Transverse colon (tissue), 4 donors: ENCODE results near the gene SYT11. TPM values are rescaled to one million over a fixed set of nuclear protein-coding genes. Genes with fewer than 3 reads are reported as not detected.

Experiments
- DNase-seq: peaks from one replicate; pipeline ENCODE4 v3.0.0-alpha.2; 2019
- H3K27ac ChIP-seq, 4 donors: fragments of 200-600 bp; sonication (generic); 2 replicates each; pipeline ENCODE4 v1.5.1; 2016 to 2018; ENCODE audit warnings: inconsistent platforms in 4 of 4
- H3K27me3 ChIP-seq: fragments of 200-600 bp; sonication (generic); 2 replicates; pipeline ENCODE4 v1.5.1; 2017; ENCODE audit warnings: inconsistent platforms
- H3K36me3 ChIP-seq, 4 donors: fragments of 200-600 bp; sonication (generic); 2 replicates each; pipeline ENCODE4 v1.5.1; 2017 to 2019; ENCODE audit warnings: inconsistent platforms in 4 of 4
- H3K4me1 ChIP-seq, 4 donors: fragments of 200-600 bp; sonication (generic); 2 replicates each; pipeline ENCODE4 v1.5.1; 2017 to 2020; ENCODE audit warnings: inconsistent platforms in 4 of 4
- H3K4me3 ChIP-seq, 4 donors: fragments of 200-600 bp; sonication (generic); 1 replicate in 1 of 4; 2 replicates in 3 of 4; pipeline versions ENCODE4 v1.5.1 to v1.6.1; 2017 to 2019; ENCODE audit warnings: inconsistent platforms in 4 of 4
- H3K9me3 ChIP-seq, 2 donors: fragments of 200-600 bp; sonication (generic); 2 replicates each; pipeline ENCODE4 v1.5.1; 2017 to 2019; ENCODE audit warnings: inconsistent platforms in 2 of 2
- EP300 ChIP-seq: sonication (generic); formaldehyde crosslinking; IDR thresholded peaks from one replicate; pipeline ENCODE4 v1.6.1; 2017; ENCODE audit warnings: antibody characterized with exemption, low read depth
- POLR2A ChIP-seq: fragments of 450-650 bp; IDR thresholded peaks from one replicate; pipeline ENCODE4 v1.6.1; 2016; ENCODE audit warnings: antibody characterized with exemption, mild to moderate bottlenecking, moderate library complexity
- POLR2AphosphoS5 ChIP-seq, 3 donors: sonication (generic); formaldehyde crosslinking; IDR thresholded peaks; one replicate each; pipeline ENCODE4 v1.6.1; 2016; ENCODE audit warnings: antibody characterized with exemption in 3 of 3
- WGBS, 2 donors: methylation state at CpG; one replicate each; pipeline ENCODE4 v1.1.5; 2018; ENCODE audit warnings: low coverage in 1 of 2; 5-methylcytosine and 5-hydroxymethylcytosine counted together
- in situ Hi-C, 4 donors: fragments of 200-750 bp; cut with MboI; loops; one replicate each; pipeline versions ENCODE4 v1.15.0 to v1.15.1; 2017; ENCODE audit warnings: low sequenced_read_pairs in 3 of 4, low pct_ligation_motif_present in 1 of 4, low pct_unique_long_range_greater_than_20kb in 1 of 4
- intact Hi-C: fragments of 100-400 bp; cut with DNase I; formaldehyde crosslinking; loops from one replicate; pipeline ENCODE4 v1.15.1; 2023; ENCODE audit warnings: low total_unique reads
- total RNA-seq, 4 donors: library from RNA; depleted of rRNA; stranded (reverse); fragments of >200 nt; gene quantifications; one replicate each; pipeline ENCODE4 v1.1.0, GENCODE V29; 2016
- TF ChIP-seq, protein P1 (sequence below), 5 experiments: fragments of 200-600 bp in 3 of 5; fragments of 450-650 bp in 2 of 5; sonication (generic) in 3 of 5; IDR thresholded peaks; 1 replicate in 2 of 5; 2 replicates in 3 of 5; pipeline ENCODE4 v1.5.1; 2016 to 2017; ENCODE audit warnings: antibody characterized with exemption in 5 of 5, inconsistent platforms in 3 of 5, mild to moderate bottlenecking in 2 of 5, moderate library complexity in 1 of 5

SYT11 gene
- total RNA-seq, 4 donors from 2014 or later = 2.2 to 5.9 (median 3.6) TPM

- H3K4me1 ChIP-seq = no peaks in the 10 kb centered on the region
- no peak for DNase-seq
- intact Hi-C loops = no loop called here
- peaks cover 2 to 37% (median 12%) of the 10 kb centered on the region in 4 donors for H3K36me3 ChIP-seq
- H3K4me3 ChIP-seq = no peak overlapping the region
- in situ Hi-C loops = no loop called here
- H3K27ac ChIP-seq = no peak overlapping the region
- TF ChIP-seq EP300 = no peak
- no peak for TF ChIP-seq POLR2A
- no peak for TF ChIP-seq POLR2AphosphoS5 (IDR thresholded peaks at IDR 0.05)
- TF ChIP-seq, protein P1, sequence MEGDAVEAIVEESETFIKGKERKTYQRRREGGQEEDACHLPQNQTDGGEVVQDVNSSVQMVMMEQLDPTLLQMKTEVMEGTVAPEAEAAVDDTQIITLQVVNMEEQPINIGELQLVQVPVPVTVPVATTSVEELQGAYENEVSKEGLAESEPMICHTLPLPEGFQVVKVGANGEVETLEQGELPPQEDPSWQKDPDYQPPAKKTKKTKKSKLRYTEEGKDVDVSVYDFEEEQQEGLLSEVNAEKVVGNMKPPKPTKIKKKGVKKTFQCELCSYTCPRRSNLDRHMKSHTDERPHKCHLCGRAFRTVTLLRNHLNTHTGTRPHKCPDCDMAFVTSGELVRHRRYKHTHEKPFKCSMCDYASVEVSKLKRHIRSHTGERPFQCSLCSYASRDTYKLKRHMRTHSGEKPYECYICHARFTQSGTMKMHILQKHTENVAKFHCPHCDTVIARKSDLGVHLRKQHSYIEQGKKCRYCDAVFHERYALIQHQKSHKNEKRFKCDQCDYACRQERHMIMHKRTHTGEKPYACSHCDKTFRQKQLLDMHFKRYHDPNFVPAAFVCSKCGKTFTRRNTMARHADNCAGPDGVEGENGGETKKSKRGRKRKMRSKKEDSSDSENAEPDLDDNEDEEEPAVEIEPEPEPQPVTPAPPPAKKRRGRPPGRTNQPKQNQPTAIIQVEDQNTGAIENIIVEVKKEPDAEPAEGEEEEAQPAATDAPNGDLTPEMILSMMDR (IDR thresholded peaks at IDR 0.05) = no peak
- no peaks in the 10 kb centered on the region for H3K9me3 ChIP-seq
- WGBS, 2 donors = 86 to 90% methylated on average over 4 of the region's 4 CpGs
- H3K27me3 ChIP-seq = no peaks in the 10 kb centered on the region
These were observed 31.9 kb upstream of the SYT11 start for GRCh38 chr1:155827450-155827849.

GRCh38 chr1:155831279-155831976, 27.9 kb upstream of the SYT11 start:
- peaks cover 0 to 5% (median 0%) of the 10 kb centered on the region in 4 donors for H3K4me1 ChIP-seq
- 95 to 100% methylated on average over 5 to 7 of the region's 7 CpGs for WGBS, 2 donors
- DNase-seq = no peak
- no peaks in the 10 kb centered on the region for H3K27me3 ChIP-seq
- peaks cover 0 to 5% (median under 1%) of the 10 kb centered on the region in 4 donors for H3K36me3 ChIP-seq
- in situ Hi-C loops = no loop called here
- TF ChIP-seq POLR2AphosphoS5 (IDR thresholded peaks at IDR 0.05) = no peak
- TF ChIP-seq EP300 = no peak
- TF ChIP-seq, protein P1 (IDR thresholded peaks at IDR 0.05) = no peak
- no peak for TF ChIP-seq POLR2A
- H3K27ac ChIP-seq = no peak overlapping the region
- no peaks in the 10 kb centered on the region for H3K9me3 ChIP-seq
- H3K4me3 ChIP-seq = no peak overlapping the region
- intact Hi-C loops = no loop called here

DNA sequence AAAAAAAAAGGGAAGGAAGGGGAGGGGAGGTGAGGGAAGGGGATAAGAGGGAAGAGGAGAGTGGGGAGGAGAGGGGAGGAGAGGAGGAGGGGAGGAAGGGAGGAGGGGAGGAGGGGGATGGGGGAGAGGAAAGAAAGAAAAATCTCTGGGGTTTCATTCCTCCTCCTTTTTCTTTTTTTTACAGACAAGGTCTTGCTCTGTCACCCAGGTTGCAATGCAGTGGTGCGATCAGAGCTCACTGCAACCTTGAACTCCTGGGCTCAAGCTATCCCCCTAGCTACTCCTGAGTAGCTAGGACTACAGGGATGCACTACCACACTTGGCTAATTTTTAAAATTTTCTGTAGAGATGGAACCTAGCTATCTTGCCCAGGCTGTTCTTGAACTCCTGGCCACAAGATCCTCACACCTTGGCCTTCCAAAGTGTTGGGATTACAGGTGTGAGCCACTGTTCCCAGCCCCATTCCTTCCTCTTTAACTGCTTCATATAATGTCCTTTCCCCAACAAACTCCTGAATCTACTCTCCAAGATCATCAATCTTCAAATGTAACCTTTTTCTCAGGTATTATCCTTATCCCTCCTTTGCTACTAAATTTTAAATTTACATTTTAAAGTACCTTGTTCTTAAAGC, 25.6 kb upstream of the SYT11 start:
- H3K27ac ChIP-seq = no peak overlapping the region
- intact Hi-C loops (no loop called here), in situ Hi-C loops (no loop called here)

More for the DNA sequence above, 25.6 kb upstream of the SYT11 start:
- 80% methylated on average over 1 of the region's 1 CpG; no CpG with 5 or more reads in 1 of the 2 donors for WGBS, 2 donors
- peaks cover 0 to 5% (median 0%) of the 10 kb centered on the region in 4 donors for H3K4me1 ChIP-seq
- no peaks in the 10 kb centered on the region for H3K36me3 ChIP-seq
- H3K9me3 ChIP-seq = no peaks in the 10 kb centered on the region
- no peak for TF ChIP-seq POLR2A
- no peak for TF ChIP-seq POLR2AphosphoS5 (IDR thresholded peaks at IDR 0.05)
- TF ChIP-seq EP300 = no peak
- TF ChIP-seq, protein P1 (IDR thresholded peaks at IDR 0.05) = no peak
- H3K27me3 ChIP-seq = no peaks in the 10 kb centered on the region
- no peak for DNase-seq
- no peak overlapping the region for H3K4me3 ChIP-seq
